Measurements from ENCODE around the gene EFNB1. TPM values are rescaled to one million over a fixed set of nuclear protein-coding genes. Genes with fewer than 3 reads are reported as not detected.
"Not testable (repeated sequence)": the region's sequence is repeated elsewhere in the genome, so short reads cannot be mapped to it uniquely, and the experiment has no call there.

Gene EFNB1
- total RNA-seq, 1 experiment from 2014 or later = 16.4 TPM

DNA sequence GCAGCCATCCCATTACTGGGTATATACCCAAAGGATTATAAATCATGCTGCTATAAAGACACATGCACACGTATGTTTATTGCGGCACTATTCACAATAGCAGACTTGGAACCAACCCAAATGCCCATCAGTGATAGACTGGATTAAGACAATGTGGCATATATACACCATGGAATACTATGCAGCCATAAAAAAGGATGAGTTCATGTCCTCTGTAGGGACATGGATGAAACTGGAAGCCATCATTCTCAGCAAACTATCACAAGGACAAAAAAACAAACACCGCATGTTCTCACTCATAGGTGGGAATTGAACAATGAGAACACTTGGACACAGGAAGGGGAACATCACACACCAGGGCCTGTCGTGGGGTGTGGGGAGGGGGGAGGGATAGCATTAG is 42.2 kb upstream of the EFNB1 start:
- DNase-seq (ENCODE audit: low spot score); CTCF ChIA-PET; H3K4me3 Mint-ChIP-seq; H3K4me1 Mint-ChIP-seq; H3K27ac Mint-ChIP-seq; H3K9me3 Mint-ChIP-seq; H3K27me3 Mint-ChIP-seq (ENCODE audit: low read depth); POLR2A ChIA-PET; ATAC-seq; H3K36me3 Mint-ChIP-seq: not testable (repeated sequence)

DNA sequence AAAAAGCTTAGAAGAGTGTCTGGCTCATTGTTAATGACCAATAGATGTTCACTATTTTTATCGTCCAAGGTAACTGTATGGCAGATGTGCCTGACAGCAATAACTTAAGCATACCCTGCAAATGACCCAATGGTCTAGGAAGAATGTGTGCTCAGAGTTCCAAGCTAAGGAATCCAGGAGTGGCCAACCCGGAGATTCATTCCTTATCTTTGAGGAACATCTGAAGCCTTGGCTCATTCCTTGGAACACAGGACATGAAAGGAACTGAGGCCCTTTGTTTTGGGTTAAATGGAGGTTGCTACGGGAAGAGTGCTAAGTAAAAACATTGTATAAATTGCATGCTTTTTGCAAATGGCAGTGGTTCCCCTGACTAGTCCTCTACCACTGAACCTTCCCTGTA is 38.9 kb upstream of the EFNB1 start:
- ATAC-seq = no peak
- Mint-ChIP-seq H3K4me3 (no peak overlapping the region), H3K36me3 (no peaks in the 10 kb centered on the region), H3K27me3 (ENCODE audit: low read depth) (no peaks in the 10 kb centered on the region; the same call in 1 of the 2 replicates), H3K27ac (no peak overlapping the region), H3K9me3 (peaks cover 5% of the 10 kb centered on the region), H3K4me1 (no peaks in the 10 kb centered on the region)
- DNase-seq (ENCODE audit: low spot score) = no peak
- POLR2A ChIA-PET = no interaction called here
- TF ChIP-seq SOX15 (CRISPR knock-in tag; IDR thresholded peaks at IDR 0.05) = no peak
- TF ChIP-seq, protein P1, sequence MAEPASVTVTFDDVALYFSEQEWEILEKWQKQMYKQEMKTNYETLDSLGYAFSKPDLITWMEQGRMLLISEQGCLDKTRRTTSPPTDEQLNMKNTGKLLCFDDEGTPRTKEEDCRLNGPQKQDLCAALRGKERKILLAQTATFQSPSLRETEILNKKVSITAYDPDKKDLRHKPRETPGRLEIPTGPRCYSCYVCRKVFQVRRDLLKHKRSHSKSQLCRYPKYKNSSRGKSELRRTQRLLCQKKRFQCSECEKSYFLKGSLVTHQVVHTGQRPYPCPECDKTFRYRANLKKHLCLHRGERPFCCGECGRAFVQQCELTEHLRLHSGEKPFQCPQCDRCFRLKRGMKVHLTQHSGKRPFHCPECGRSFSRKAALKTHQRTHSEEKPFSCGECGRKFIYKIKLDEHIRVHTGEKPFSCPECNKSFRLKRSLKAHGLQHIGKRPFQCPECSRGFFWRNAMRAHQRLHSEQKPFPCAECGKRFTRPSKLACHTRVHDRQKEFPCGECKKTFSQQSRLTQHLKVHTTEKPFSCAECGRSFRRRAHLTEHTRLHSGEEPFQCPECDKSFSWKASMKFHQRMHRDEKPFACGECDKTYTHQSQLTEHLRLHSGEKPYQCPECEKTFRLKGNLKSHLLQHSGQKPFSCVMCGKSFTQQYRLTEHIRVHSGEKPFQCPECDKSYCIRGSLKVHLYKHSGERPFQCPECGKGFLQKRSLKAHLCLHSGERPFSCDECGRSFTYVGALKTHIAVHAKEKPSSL (CRISPR knock-in tag; conservative IDR thresholded peaks at IDR 0.05) = no peak
- TF ChIP-seq FOXP1 (CRISPR knock-in tag; IDR thresholded peaks at IDR 0.05; ENCODE audit: borderline replicate concordance) = no peak
- TF ChIP-seq NR2C2 (CRISPR knock-in tag; IDR thresholded peaks at IDR 0.05) = no peak
- TF ChIP-seq ZNF423 (CRISPR knock-in tag; IDR thresholded peaks at IDR 0.05) = no peak
- TF ChIP-seq, protein P2, sequence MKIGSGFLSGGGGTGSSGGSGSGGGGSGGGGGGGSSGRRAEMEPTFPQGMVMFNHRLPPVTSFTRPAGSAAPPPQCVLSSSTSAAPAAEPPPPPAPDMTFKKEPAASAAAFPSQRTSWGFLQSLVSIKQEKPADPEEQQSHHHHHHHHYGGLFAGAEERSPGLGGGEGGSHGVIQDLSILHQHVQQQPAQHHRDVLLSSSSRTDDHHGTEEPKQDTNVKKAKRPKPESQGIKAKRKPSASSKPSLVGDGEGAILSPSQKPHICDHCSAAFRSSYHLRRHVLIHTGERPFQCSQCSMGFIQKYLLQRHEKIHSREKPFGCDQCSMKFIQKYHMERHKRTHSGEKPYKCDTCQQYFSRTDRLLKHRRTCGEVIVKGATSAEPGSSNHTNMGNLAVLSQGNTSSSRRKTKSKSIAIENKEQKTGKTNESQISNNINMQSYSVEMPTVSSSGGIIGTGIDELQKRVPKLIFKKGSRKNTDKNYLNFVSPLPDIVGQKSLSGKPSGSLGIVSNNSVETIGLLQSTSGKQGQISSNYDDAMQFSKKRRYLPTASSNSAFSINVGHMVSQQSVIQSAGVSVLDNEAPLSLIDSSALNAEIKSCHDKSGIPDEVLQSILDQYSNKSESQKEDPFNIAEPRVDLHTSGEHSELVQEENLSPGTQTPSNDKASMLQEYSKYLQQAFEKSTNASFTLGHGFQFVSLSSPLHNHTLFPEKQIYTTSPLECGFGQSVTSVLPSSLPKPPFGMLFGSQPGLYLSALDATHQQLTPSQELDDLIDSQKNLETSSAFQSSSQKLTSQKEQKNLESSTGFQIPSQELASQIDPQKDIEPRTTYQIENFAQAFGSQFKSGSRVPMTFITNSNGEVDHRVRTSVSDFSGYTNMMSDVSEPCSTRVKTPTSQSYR (CRISPR knock-in tag; IDR thresholded peaks at IDR 0.05) = no peak
- TF ChIP-seq GABPB1 (CRISPR knock-in tag; IDR thresholded peaks at IDR 0.05) = no peak
- TF ChIP-seq RELA (CRISPR knock-in tag; IDR thresholded peaks at IDR 0.05; ENCODE audit: borderline replicate concordance) = no peak
- TF ChIP-seq, protein P3, sequence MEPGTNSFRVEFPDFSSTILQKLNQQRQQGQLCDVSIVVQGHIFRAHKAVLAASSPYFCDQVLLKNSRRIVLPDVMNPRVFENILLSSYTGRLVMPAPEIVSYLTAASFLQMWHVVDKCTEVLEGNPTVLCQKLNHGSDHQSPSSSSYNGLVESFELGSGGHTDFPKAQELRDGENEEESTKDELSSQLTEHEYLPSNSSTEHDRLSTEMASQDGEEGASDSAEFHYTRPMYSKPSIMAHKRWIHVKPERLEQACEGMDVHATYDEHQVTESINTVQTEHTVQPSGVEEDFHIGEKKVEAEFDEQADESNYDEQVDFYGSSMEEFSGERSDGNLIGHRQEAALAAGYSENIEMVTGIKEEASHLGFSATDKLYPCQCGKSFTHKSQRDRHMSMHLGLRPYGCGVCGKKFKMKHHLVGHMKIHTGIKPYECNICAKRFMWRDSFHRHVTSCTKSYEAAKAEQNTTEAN (CRISPR knock-in tag; IDR thresholded peaks at IDR 0.05) = no peak
- no peak for TF ChIP-seq JAZF1 (CRISPR knock-in tag; IDR thresholded peaks at IDR 0.05)
- TF ChIP-seq FOXJ3 (CRISPR knock-in tag; IDR thresholded peaks at IDR 0.05; ENCODE audit: borderline replicate concordance) = no peak
- TF ChIP-seq, protein P4, sequence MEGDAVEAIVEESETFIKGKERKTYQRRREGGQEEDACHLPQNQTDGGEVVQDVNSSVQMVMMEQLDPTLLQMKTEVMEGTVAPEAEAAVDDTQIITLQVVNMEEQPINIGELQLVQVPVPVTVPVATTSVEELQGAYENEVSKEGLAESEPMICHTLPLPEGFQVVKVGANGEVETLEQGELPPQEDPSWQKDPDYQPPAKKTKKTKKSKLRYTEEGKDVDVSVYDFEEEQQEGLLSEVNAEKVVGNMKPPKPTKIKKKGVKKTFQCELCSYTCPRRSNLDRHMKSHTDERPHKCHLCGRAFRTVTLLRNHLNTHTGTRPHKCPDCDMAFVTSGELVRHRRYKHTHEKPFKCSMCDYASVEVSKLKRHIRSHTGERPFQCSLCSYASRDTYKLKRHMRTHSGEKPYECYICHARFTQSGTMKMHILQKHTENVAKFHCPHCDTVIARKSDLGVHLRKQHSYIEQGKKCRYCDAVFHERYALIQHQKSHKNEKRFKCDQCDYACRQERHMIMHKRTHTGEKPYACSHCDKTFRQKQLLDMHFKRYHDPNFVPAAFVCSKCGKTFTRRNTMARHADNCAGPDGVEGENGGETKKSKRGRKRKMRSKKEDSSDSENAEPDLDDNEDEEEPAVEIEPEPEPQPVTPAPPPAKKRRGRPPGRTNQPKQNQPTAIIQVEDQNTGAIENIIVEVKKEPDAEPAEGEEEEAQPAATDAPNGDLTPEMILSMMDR (IDR thresholded peaks at IDR 0.05) = no peak
- no peak for TF ChIP-seq RORB (CRISPR knock-in tag; IDR thresholded peaks at IDR 0.05)
- TF ChIP-seq ZNF263 (CRISPR knock-in tag; IDR thresholded peaks at IDR 0.05; ENCODE audit: low read depth) = no peak
- TF ChIP-seq, protein P5, sequence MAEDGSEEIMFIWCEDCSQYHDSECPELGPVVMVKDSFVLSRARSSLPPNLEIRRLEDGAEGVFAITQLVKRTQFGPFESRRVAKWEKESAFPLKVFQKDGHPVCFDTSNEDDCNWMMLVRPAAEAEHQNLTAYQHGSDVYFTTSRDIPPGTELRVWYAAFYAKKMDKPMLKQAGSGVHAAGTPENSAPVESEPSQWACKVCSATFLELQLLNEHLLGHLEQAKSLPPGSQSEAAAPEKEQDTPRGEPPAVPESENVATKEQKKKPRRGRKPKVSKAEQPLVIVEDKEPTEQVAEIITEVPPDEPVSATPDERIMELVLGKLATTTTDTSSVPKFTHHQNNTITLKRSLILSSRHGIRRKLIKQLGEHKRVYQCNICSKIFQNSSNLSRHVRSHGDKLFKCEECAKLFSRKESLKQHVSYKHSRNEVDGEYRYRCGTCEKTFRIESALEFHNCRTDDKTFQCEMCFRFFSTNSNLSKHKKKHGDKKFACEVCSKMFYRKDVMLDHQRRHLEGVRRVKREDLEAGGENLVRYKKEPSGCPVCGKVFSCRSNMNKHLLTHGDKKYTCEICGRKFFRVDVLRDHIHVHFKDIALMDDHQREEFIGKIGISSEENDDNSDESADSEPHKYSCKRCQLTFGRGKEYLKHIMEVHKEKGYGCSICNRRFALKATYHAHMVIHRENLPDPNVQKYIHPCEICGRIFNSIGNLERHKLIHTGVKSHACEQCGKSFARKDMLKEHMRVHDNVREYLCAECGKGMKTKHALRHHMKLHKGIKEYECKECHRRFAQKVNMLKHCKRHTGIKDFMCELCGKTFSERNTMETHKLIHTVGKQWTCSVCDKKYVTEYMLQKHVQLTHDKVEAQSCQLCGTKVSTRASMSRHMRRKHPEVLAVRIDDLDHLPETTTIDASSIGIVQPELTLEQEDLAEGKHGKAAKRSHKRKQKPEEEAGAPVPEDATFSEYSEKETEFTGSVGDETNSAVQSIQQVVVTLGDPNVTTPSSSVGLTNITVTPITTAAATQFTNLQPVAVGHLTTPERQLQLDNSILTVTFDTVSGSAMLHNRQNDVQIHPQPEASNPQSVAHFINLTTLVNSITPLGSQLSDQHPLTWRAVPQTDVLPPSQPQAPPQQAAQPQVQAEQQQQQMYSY (CRISPR knock-in tag; IDR thresholded peaks at IDR 0.05) = no peak
- TF ChIP-seq ZNF416 (CRISPR knock-in tag; IDR thresholded peaks at IDR 0.05) = no peak
- TF ChIP-seq, protein P6, sequence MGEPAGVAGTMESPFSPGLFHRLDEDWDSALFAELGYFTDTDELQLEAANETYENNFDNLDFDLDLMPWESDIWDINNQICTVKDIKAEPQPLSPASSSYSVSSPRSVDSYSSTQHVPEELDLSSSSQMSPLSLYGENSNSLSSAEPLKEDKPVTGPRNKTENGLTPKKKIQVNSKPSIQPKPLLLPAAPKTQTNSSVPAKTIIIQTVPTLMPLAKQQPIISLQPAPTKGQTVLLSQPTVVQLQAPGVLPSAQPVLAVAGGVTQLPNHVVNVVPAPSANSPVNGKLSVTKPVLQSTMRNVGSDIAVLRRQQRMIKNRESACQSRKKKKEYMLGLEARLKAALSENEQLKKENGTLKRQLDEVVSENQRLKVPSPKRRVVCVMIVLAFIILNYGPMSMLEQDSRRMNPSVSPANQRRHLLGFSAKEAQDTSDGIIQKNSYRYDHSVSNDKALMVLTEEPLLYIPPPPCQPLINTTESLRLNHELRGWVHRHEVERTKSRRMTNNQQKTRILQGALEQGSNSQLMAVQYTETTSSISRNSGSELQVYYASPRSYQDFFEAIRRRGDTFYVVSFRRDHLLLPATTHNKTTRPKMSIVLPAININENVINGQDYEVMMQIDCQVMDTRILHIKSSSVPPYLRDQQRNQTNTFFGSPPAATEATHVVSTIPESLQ (CRISPR knock-in tag; IDR thresholded peaks at IDR 0.05) = no peak
- CTCF ChIA-PET = no interaction called here

All from WTC11 (cell line).